NCI-H446 treated with DMSO at 0.1 percent for 48 hours (cell line): ENCODE data around the gene GUCA1C.

Experiments used
- DNase-seq: peaks from one replicate; lab custom pipeline; 2025; lab: John Stamatoyannopoulos, UW

GUCA1C gene

GRCh38 chr3:108907194-108907593 is 46.5 kb downstream of the GUCA1C start:
- no peak for DNase-seq

DNA sequence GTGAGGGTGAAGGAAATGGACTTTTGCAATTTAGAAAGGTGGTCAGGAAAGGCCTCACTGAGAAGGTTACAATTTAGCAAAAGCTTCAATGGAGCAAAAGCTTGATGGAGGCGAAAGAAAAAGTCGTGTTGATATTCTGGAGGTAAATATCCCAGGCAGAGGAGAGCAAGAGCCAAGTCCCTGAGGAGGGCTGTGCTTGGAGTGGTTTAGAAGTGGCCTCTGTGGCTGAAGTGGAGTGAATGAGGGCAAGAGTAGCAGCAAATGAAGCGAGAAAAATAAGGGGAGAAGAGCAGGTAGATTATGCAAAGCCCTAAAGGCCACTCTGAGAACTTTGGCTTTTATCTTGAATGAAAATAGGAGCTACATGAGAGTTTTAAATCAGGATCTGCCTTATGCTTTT is 54.1 kb downstream of the GUCA1C start:
- no peak for DNase-seq

DNA sequence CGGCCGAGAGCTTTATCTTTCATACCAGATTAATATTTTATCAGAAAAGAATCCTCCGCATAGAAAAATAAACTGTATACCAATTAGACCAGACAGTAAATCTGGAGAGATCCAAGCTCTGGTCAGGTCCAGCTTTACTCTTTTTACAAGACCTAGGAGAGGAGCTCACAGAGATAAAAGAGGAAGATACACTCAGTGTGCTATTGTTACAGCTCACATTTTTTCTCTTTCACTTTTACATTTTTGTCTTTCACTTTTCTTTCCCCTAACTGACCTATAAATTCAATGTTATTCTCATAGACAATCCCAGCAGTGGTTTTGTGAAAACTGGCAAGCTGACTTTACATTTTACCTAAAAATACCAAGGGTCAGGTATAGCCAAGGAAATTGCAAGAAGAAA is 55.8 kb downstream of the GUCA1C start:
- DNase-seq, result no peak

GRCh38 chr3:108894981-108895380 is 58.7 kb downstream of the GUCA1C start:
- DNase-seq, result no peak

DNA sequence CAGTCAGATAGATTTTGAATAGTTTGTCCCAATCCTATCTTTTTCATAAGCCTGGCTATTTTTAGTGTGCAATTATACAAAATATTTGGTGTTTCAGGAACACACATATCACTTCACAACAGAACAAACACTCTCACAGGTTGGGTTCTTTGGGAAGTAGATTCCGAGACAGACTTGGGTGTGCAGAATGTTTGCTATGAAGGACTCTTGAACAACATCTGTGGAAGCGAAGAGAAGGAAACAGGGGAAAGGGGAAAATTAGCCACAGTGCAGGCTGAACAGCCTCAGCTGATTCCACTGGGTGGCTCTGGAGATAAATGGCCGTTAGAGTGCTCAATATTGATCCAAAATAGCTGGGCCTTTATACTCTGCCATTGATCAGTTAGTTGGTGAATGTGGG is 61.8 kb downstream of the GUCA1C start:
- DNase-seq, result no peak

GRCh38 chr3:108887777-108888176 is 65.9 kb downstream of the GUCA1C start:
- DNase-seq, result no peak

- no peak for DNase-seq
These were observed 66.6 kb downstream of the GUCA1C start for GRCh38 chr3:108887121-108887520.

DNA sequence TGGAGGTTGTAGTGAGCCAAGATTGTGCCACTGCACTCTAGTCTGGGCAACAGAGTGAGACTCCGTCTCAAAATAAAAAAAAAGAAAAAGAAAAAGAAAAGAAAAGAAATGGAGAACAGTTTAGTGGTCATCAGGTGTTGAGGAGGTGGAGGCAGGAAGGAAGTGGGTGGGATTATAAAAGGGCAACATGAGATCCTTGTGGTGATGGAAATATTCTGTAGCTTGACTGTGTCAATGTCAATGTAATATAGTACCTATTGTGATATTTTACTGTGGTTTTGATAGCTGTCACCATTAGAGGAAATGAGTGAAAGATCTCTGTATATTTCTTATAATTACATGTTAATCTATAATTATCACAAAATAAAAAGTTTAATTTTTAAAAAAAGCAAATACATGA is 70.3 kb downstream of the GUCA1C start:
- DNase-seq, result no peak

GRCh38 chr3:108882762-108883161 is 70.9 kb downstream of the GUCA1C start:
- DNase-seq, result no peak

GRCh38 chr3:108879915-108880314 is 73.8 kb downstream of the GUCA1C start:
- no peak for DNase-seq

GRCh38 chr3:108877901-108878300 is 75.8 kb downstream of the GUCA1C start:
- DNase-seq, result no peak

GRCh38 chr3:108863799-108864135 is 89.9 kb downstream of the GUCA1C start:
- no peak for DNase-seq

DNA sequence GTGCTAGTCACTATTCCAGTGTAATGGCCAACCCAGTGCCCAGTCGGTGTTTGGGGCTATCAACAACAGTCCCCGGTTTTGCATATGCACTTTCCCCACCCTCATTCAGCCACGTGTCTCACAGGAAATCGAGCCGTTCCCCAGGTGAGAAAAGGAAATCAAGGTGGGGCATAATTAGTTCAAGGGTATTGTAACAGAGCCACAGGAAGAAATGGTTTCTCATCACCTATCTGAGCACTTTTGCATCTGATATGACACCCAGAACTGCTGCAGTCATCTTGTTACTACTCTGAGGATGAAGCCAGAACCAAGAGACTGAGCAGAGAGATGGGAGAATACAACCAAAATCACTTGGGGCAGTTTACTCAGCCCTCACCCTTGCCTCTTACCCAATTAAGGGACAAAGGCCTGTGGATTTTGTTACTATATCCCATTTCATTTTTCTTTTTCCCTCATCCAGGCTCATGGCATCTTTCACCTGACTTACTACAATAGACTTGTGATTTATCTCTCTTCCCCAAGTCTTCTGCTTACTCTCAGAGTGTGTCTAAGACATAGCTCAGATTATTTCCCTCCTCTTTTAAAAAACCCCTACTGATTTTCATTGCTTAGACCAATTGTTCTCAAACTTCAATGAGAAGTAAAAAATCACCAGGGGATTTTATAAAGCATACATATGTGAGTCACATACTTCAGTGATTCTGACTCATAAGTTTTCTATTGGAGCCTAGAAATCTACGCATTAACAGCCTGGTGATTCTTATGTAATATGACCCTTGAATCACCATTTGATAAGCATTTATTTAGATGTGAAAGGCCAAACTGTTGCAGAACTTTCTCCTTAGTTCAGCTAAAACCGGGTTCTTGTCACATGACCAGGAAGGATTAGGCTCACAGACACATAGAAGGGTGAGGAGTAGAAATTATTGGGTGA is 90.5 kb downstream of the GUCA1C start:
- DNase-seq, result no peak

DNA sequence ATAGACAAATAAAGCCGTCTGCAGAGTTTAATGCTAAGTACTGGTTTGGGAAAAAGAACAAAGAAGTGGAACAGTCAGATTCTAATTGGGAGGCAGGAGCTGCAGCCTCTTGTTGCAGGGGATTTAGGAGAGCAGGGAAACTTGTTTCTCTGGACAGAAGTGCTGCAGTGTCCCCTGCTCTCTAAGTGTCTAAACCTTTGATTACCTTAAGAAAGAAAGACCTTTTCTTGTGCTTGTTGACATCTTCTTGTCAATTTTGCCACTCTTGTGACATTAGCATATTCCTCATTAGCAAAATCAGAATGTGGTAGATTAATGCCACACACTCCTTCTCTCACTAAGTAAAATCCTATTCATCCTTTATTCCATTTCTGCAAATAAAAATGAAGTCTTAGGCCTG is 92.3 kb downstream of the GUCA1C start:
- DNase-seq, result no peak
